H1 (cell line): ENCODE data around the gene CYB561A3. TPM values are rescaled to one million over a fixed set of nuclear protein-coding genes. Genes with fewer than 3 reads are reported as not detected.

Experiments used
- CTCF ChIA-PET: fragments of 300-600 bp; sonication (Branson Sonifier 250); formaldehyde crosslinking; loops from one replicate; lab custom pipeline; 2021; ENCODE audit not compliant: partially characterized antibody; lab: Charles Lee
- POLR2A ChIA-PET: fragments of 300-600 bp; sonication (Branson Sonifier 250); formaldehyde crosslinking; loops from one replicate; lab custom pipeline; 2021; ENCODE audit warnings: inconsistent platforms; ENCODE audit not compliant: partially characterized antibody; lab: Charles Lee
- DNase-seq, 2 experiments: peaks; one replicate each; pipeline versions ENCODE4 v3.0.0 to v3.0.0-alpha.2; 2010 to 2022; ENCODE audit warnings: low spot score in 2 of 2, low read depth in 1 of 2, mixed read lengths in 1 of 2
- FAIRE-seq: peaks from 2 replicates; lab custom pipeline; 2011; peaks lifted over from hg19 to GRCh38; lab: Jason Lieb, UNC
- H2AFZ ChIP-seq: 2 replicates; pipeline ENCODE4 v1.8.1; 2012; ENCODE audit warnings: low read length, inconsistent platforms
- H2AK5ac ChIP-seq: 2 replicates; pipeline ENCODE4 v1.6.1; 2013; ENCODE audit warnings: low read depth, low read length
- H2BK120ac ChIP-seq: replicated peaks from 2 replicates; pipeline ENCODE3; 2013; ENCODE audit warnings: low read depth, low read length, inconsistent platforms
- H2BK12ac ChIP-seq: 2 replicates; pipeline ENCODE4 v1.6.1; 2013; ENCODE audit warnings: low read depth, low read length
- H2BK15ac ChIP-seq: 2 replicates; pipeline ENCODE4 v1.6.1; 2013; ENCODE audit warnings: low read length
- H2BK20ac ChIP-seq: 2 replicates; pipeline ENCODE4 v1.6.1; 2013; ENCODE audit warnings: low read length
- H2BK5ac ChIP-seq: 2 replicates; pipeline ENCODE4 v1.6.1; 2013; ENCODE audit warnings: low read depth, low read length
- H3K14ac ChIP-seq: 2 replicates; pipeline ENCODE4 v1.6.1; 2013; ENCODE audit warnings: inconsistent platforms; ENCODE audit not compliant: insufficient read length
- H3K18ac ChIP-seq: 2 replicates; pipeline ENCODE4 v1.6.1; 2013; ENCODE audit warnings: low read length; ENCODE audit errors: extremely low read depth
- H3K23ac ChIP-seq: 2 replicates; pipeline ENCODE4 v1.6.1; 2013; ENCODE audit warnings: inconsistent platforms; ENCODE audit not compliant: insufficient read length
- H3K23me2 ChIP-seq: 2 replicates; pipeline ENCODE4 v1.6.1; 2013; ENCODE audit warnings: low read depth, low read length
- H3K27ac ChIP-seq: 2 replicates; pipeline ENCODE4 v1.6.1; 2011; ENCODE audit warnings: low read depth, low read length, inconsistent platforms
- H3K27me3 ChIP-seq, 4 experiments: replicated peaks in 1 of 4; 1 replicate in 1 of 4; 2 replicates in 3 of 4; pipeline versions ENCODE4 v1.6.1 to v1.8.1; 2011 to 2013; ENCODE audit warnings: low read length in 3 of 4, mild to moderate bottlenecking in 3 of 4, inconsistent platforms in 2 of 4, mixed read lengths in 2 of 4, moderate library complexity in 1 of 4; ENCODE audit not compliant: control insufficient read depth in 3 of 4, insufficient read depth in 3 of 4; ENCODE audit errors: extremely low read depth in 1 of 4
- H3K36me3 ChIP-seq, 4 experiments: 2 replicates each; pipeline versions ENCODE4 v1.6.1 to v1.8.1; 2011 to 2013; ENCODE audit warnings: mild to moderate bottlenecking in 4 of 4, low read length in 3 of 4, moderate library complexity in 2 of 4, control low read depth in 1 of 4, inconsistent platforms in 1 of 4; ENCODE audit not compliant: insufficient read depth in 4 of 4, control insufficient read depth in 2 of 4
- H3K4ac ChIP-seq: replicated peaks from 2 replicates; pipeline ENCODE3; 2013; ENCODE audit warnings: low read length, low read depth, mixed read lengths, inconsistent platforms; ENCODE audit not compliant: insufficient read length
- H3K4me1 ChIP-seq, 4 experiments: replicated peaks in 1 of 4; 1 replicate in 1 of 4; 2 replicates in 3 of 4; pipeline versions ENCODE4 v1.6.1 to v1.8.1; 2011 to 2013; ENCODE audit warnings: low read length in 3 of 4, inconsistent platforms in 2 of 4, mixed read lengths in 1 of 4; ENCODE audit not compliant: insufficient read depth in 4 of 4, control insufficient read depth in 3 of 4
- H3K4me2 ChIP-seq, 2 experiments: 2 replicates each; pipeline versions ENCODE4 v1.6.1 to v1.8.1; 2011 to 2013; ENCODE audit warnings: low read depth in 2 of 2, low read length in 2 of 2, control low read depth in 1 of 2, inconsistent platforms in 1 of 2, mild to moderate bottlenecking in 1 of 2; ENCODE audit not compliant: insufficient read depth in 1 of 2
- H3K4me3 ChIP-seq, 4 experiments: fragments of 200-600, 300-600 bp in 1 of 4; sonication (generic), shearing (Covaris generic), sonication (Bioruptor Twin) in 1 of 4; 2 replicates each; pipeline versions ENCODE4 v1.5.1 to v1.8.1; 2011 to 2016; ENCODE audit warnings: low read length in 4 of 4, low read depth in 3 of 4, control low read depth in 2 of 4, inconsistent platforms in 2 of 4, mild to moderate bottlenecking in 2 of 4, mixed read lengths in 1 of 4, moderate library complexity in 1 of 4; ENCODE audit not compliant: insufficient read depth in 2 of 4; ENCODE audit errors: extremely low read depth in 1 of 4
- H3K56ac ChIP-seq: replicated peaks from 2 replicates; pipeline ENCODE3; 2013; ENCODE audit warnings: low read depth, mild to moderate bottlenecking, mixed read lengths, low read length, inconsistent platforms; ENCODE audit not compliant: insufficient read length
- H3K79me1 ChIP-seq: 2 replicates; pipeline ENCODE4 v1.6.1; 2013; ENCODE audit warnings: low read depth, low read length, control low read depth
- H3K79me2 ChIP-seq, 2 experiments: 2 replicates each; pipeline versions ENCODE4 v1.6.1 to v1.8.1; 2012 to 2013; ENCODE audit warnings: low read length in 2 of 2, mild to moderate bottlenecking in 2 of 2, inconsistent platforms in 1 of 2; ENCODE audit not compliant: insufficient read depth in 2 of 2, control insufficient read depth in 1 of 2
- H3K9ac ChIP-seq, 4 experiments: replicated peaks in 1 of 4; 1 replicate in 1 of 4; 2 replicates in 3 of 4; pipeline versions ENCODE4 v1.6.1 to v1.8.1; 2011 to 2013; ENCODE audit warnings: low read depth in 3 of 4, low read length in 3 of 4, control low read depth in 2 of 4, mild to moderate bottlenecking in 2 of 4, moderate library complexity in 2 of 4, inconsistent platforms in 1 of 4; ENCODE audit errors: extremely low read depth in 1 of 4
- H3K9me3 ChIP-seq, 2 experiments: 2 replicates each; pipeline versions ENCODE4 v1.6.1 to v1.8.1; 2012 to 2013; ENCODE audit warnings: mild to moderate bottlenecking in 2 of 2, moderate library complexity in 2 of 2, control low read depth in 1 of 2, inconsistent platforms in 1 of 2, low read depth in 1 of 2, low read length in 1 of 2, mixed read lengths in 1 of 2; ENCODE audit not compliant: insufficient read depth in 2 of 2
- H4K20me1 ChIP-seq, 2 experiments: replicated peaks in 1 of 2; 2 replicates each; pipeline versions ENCODE3 to v1.8.1; 2011 to 2013; ENCODE audit warnings: inconsistent platforms in 2 of 2, low read length in 2 of 2, mild to moderate bottlenecking in 1 of 2; ENCODE audit not compliant: insufficient read depth in 2 of 2, control insufficient read depth in 1 of 2
- H4K5ac ChIP-seq: 2 replicates; pipeline ENCODE4 v1.6.1; 2013; ENCODE audit warnings: low read length, low read depth, mixed read lengths, inconsistent platforms; ENCODE audit not compliant: insufficient read length
- H4K8ac ChIP-seq: 2 replicates; pipeline ENCODE4 v1.8.0; 2013; ENCODE audit warnings: mild to moderate bottlenecking, moderate library complexity, low read length, inconsistent platforms; ENCODE audit not compliant: insufficient read depth; ENCODE audit errors: extremely low read depth
- H4K91ac ChIP-seq: replicated peaks from 2 replicates; pipeline ENCODE3; 2013; ENCODE audit warnings: low read length, mixed read lengths, inconsistent platforms; ENCODE audit not compliant: insufficient read length
- BACH1 ChIP-seq: IDR thresholded peaks from 2 replicates; pipeline ENCODE4 v1.6.1; 2012; ENCODE audit warnings: low read length, improper control_type of control experiment
- CEBPB ChIP-seq: IDR thresholded peaks from 2 replicates; pipeline ENCODE4 v1.6.1; 2012; ENCODE audit warnings: low read depth, low read length
- CREB1 ChIP-seq: IDR thresholded peaks from 2 replicates; pipeline ENCODE4 v1.6.1; 2012; ENCODE audit warnings: inconsistent platforms
- CTBP2 ChIP-seq: IDR thresholded peaks from 2 replicates; pipeline ENCODE4 v1.7.0; 2011; ENCODE audit warnings: borderline replicate concordance, mild to moderate bottlenecking, moderate library complexity, mixed read lengths, low read length; ENCODE audit not compliant: insufficient read depth, insufficient read length
- KDM4A ChIP-seq: IDR thresholded peaks from one replicate; pipeline ENCODE4 v1.7.1; 2012; ENCODE audit warnings: low read depth, mild to moderate bottlenecking, moderate library complexity, low read length, inconsistent platforms; ENCODE audit not compliant: severe bottlenecking
- MAFK ChIP-seq: IDR thresholded peaks from 2 replicates; pipeline ENCODE4 v1.6.1; 2012; ENCODE audit warnings: low read depth, mild to moderate bottlenecking, improper control_type of control experiment, low read length
- SIX5 ChIP-seq: IDR thresholded peaks from 2 replicates; pipeline ENCODE4 v1.6.1; 2011; ENCODE audit warnings: mild to moderate bottlenecking, low read depth, low read length
- SP2 ChIP-seq: IDR thresholded peaks from 2 replicates; pipeline ENCODE4 v1.6.1; 2012; ENCODE audit warnings: mild to moderate bottlenecking, low read length, inconsistent platforms
- SRF ChIP-seq: IDR thresholded peaks from 2 replicates; pipeline ENCODE4 v1.6.1; 2011; ENCODE audit warnings: mild to moderate bottlenecking, low read depth, low read length, moderate library complexity
- polyA plus RNA-seq, 7 experiments: library from polyadenylated mRNA; depleted of rRNA in 3 of 7; stranded (reverse) in 5 of 7; unstranded in 2 of 7; fragments of >200 nt in 5 of 7; fragments of 200-250 nt in 2 of 7; gene quantifications; 1 replicate in 5 of 7; 2 replicates in 1 of 7; 4 replicates in 1 of 7; pipeline versions ENCODE4 v1.2.1 to v1.2.3, GENCODE V29; 2011 to 2013; ENCODE audit warnings: missing spikeins in 2 of 7, mixed read lengths in 2 of 7
- total RNA-seq: library from RNA; stranded (reverse); fragmentation: NEBNext Ultra II Directional; extraction: Animal tissue kit (Norgen Biotek cat#: 25700); gene quantifications from 2 replicates; pipeline ENCODE4 v1.2.1, GENCODE V29; 2021
- TF ChIP-seq, protein P1 (sequence below): IDR thresholded peaks from 2 replicates; pipeline ENCODE4 v1.6.1; 2012; ENCODE audit warnings: inconsistent platforms

Gene CYB561A3
- total and polyA plus RNA-seq, 2 of the 8 experiments (the other 6 are each of a cell fraction or from before 2014, with no cell fraction given): 29.6 to 41.2 TPM

GRCh38 chr11:61327669-61328071 lies 34.0 kb downstream of the CYB561A3 start:
- Histone ChIP-seq H2BK12ac (no peak overlapping the region), H3K23me2 (peaks cover 5% of the 10 kb centered on the region; the same call in 1 of the 2 replicates), H3K56ac (no peak overlapping the region), H4K20me1 (peaks cover 0 to 13% of the 10 kb centered on the region in 2 experiments), H3K36me3 (peaks cover 24 to 66% (median 58%) of the 10 kb centered on the region in 4 experiments), H3K4ac (no peak overlapping the region), H2BK20ac (no peak overlapping the region), H3K4me1 (peaks cover 0 to 3% (median 1%) of the 10 kb centered on the region in 4 experiments; a peak in 6 of 7 replicates), H2BK15ac (no peak overlapping the region), H2BK5ac (no peak overlapping the region), H4K91ac (no peak overlapping the region), H2AK5ac (no peak overlapping the region), H3K27ac (no peak overlapping the region), H3K14ac (no peak overlapping the region), H3K9me3 (no peaks in the 10 kb centered on the region), H3K4me3 (no peak overlapping the region), H3K18ac (no peak overlapping the region), H3K4me2 (no peak overlapping the region), H2BK120ac (no peak overlapping the region), H4K8ac (no peak overlapping the region), H4K5ac (no peak overlapping the region), H3K27me3 (no peaks in the 10 kb centered on the region), H3K79me1 (peaks cover 4% of the 10 kb centered on the region; the same call in 1 of the 2 replicates), H3K79me2 (peaks cover 23 to 61% of the 10 kb centered on the region in 2 experiments), H2AFZ (no peak overlapping the region), H3K23ac (no peak overlapping the region), H3K9ac (no peak overlapping the region)
- DNase-seq (no peak), FAIRE-seq (no peak)
- ChIA-PET POLR2A (interaction anchor here (1.1 to 5.7 kb wide), 7 partner anchors 8 to 74 kb away, joined by 3 to 50 read pairs (median 4); partner anchors contain the start of genes CYB561A3 and TMEM138), CTCF (interaction anchor here (1.0 to 3.4 kb wide), 4 partner anchors 9 to 58 kb away, joined by 3 to 19 read pairs (median 9); no protein-coding TSS in a partner anchor)
- no peak for TF ChIP-seq MAFK
- TF ChIP-seq, protein P1, sequence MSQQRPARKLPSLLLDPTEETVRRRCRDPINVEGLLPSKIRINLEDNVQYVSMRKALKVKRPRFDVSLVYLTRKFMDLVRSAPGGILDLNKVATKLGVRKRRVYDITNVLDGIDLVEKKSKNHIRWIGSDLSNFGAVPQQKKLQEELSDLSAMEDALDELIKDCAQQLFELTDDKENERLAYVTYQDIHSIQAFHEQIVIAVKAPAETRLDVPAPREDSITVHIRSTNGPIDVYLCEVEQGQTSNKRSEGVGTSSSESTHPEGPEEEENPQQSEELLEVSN: no peak
- TF ChIP-seq SP2: no peak
- no peak for TF ChIP-seq SRF
- TF ChIP-seq KDM4A: no peak
- TF ChIP-seq CREB1: no peak
- TF ChIP-seq CEBPB: no peak
- TF ChIP-seq CTBP2: no peak
- no peak for TF ChIP-seq BACH1
- no peak for TF ChIP-seq SIX5
